Left kidney (tissue), 8 donors: ENCODE results near the gene NR2C1. TPM values are rescaled to one million over a fixed set of nuclear protein-coding genes. Genes with fewer than 3 reads are reported as not detected.
"Not testable (repeated sequence)": the region's sequence is repeated elsewhere in the genome, so short reads cannot be mapped to it uniquely, and the experiment has no call there.

Source experiments
- DNase-seq: peaks from one replicate; pipeline ENCODE4 v3.0.0-alpha.2; 2013
- long read RNA-seq, 8 donors: transcript quantifications; one replicate each; lab custom pipeline, GENCODE V29; 2026
- polyA plus RNA-seq: library from polyadenylated mRNA; unstranded; fragments of 120-200 nt; gene quantifications from one replicate; pipeline ENCODE4 v1.2.1, GENCODE V29; 2013; ENCODE audit not compliant: insufficient read length

The NR2C1 gene
- 102 TPM for polyA plus RNA-seq
- long read RNA-seq, donor 1, transcript NR2C1-212 (2 exons, 683 nt), result major isoform, 5 of 5 reads
- long read RNA-seq, donor 1, partial matches to known transcripts, result 0 of 5 reads
- long read RNA-seq, donor 1, other reads (novel, unspliced or antisense), result 0 of 5 reads
- long read RNA-seq, donor 2, full-length matches to known transcripts, result 8 of 13 reads
- long read RNA-seq, donor 2, partial matches to known transcripts, result 5 of 13 reads
- long read RNA-seq, donor 2, other reads (novel, unspliced or antisense), result 0 of 13 reads
- long read RNA-seq, donor 3, full-length matches to known transcripts, result 4 of 4 reads
- long read RNA-seq, donor 3, partial matches to known transcripts, result 0 of 4 reads
- long read RNA-seq, donor 3, other reads (novel, unspliced or antisense), result 0 of 4 reads
- long read RNA-seq, donor 4, partial matches to known transcripts, result 0 of 1 reads
- long read RNA-seq, donor 4, other reads (novel, unspliced or antisense), result 0 of 1 reads
- long read RNA-seq, donor 5, full-length matches to known transcripts, result 5 of 5 reads
- long read RNA-seq, donor 5, partial matches to known transcripts, result 0 of 5 reads
- long read RNA-seq, donor 5, other reads (novel, unspliced or antisense), result 0 of 5 reads
- long read RNA-seq, donor 6, full-length matches to known transcripts, result 3 of 8 reads
- long read RNA-seq, donor 6, partial matches to known transcripts, result 5 of 8 reads
- long read RNA-seq, donor 6, other reads (novel, unspliced or antisense), result 0 of 8 reads
- long read RNA-seq, donor 7, full-length matches to known transcripts, result 14 of 14 reads
- long read RNA-seq, donor 7, partial matches to known transcripts, result 0 of 14 reads
- long read RNA-seq, donor 7, other reads (novel, unspliced or antisense), result 0 of 14 reads
- long read RNA-seq, donor 8, partial matches to known transcripts, result 0 of 4 reads
- long read RNA-seq, donor 8, other reads (novel, unspliced or antisense), result 0 of 4 reads

- DNase-seq, result peak; percentile 94
Measured at GRCh38 chr12:95072900-95073697, at the start of gene NR2C1. TSS of gene NR2C1 (minus strand) at chr12:95073618. CDS start at chr12:95067384, 6,234 bp downstream.

- no peak for DNase-seq
Measured at GRCh38 chr12:95118788-95119179, 45.4 kb upstream of the NR2C1 start.

GRCh38 chr12:95118138-95118787 is 44.8 kb upstream of the NR2C1 start:
- DNase-seq, result no peak

GRCh38 chr12:95117178-95117599 is 43.8 kb upstream of the NR2C1 start:
- peak; percentile 80 for DNase-seq

DNA sequence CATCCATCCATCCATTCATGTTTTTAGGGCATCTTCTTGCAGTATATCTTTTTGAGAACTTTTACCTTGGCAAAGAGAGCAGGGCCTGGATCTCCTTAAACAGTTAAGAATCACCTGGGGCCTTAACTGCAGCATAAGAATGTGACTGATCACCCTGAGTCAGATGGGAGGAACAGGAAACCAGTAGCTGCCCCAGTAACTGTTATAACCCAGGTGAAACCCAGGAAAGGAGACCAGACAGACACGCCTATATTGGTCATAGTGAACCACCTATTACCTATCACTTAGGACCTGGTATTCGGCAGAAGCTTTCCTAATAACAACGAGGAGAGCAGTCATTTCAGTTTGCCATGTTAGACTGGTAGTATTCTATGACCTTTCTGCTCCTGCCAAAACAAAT is 43.4 kb upstream of the NR2C1 start:
- DNase-seq, result no peak

DNA sequence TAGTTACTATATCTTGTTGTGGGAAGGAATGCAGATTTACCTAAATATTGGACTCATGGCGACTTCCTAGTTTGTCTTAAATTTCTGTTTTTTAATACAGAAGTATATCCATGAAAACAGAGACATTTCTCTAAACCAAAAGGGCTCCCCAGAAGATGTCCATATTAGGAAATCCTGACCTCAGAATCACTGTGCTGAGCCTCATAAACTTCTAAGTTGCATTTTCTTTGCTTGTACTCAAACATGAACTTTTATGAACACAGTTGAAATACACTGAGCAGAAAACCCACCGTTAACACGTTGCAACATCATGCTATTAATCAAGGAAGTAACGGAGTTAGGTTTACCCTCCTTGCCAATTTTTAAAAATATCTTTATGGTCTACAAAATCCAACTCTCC is 42.9 kb upstream of the NR2C1 start:
- DNase-seq, result no peak

GRCh38 chr12:95115641-95116040 is 42.2 kb upstream of the NR2C1 start:
- DNase-seq, result no peak

DNA sequence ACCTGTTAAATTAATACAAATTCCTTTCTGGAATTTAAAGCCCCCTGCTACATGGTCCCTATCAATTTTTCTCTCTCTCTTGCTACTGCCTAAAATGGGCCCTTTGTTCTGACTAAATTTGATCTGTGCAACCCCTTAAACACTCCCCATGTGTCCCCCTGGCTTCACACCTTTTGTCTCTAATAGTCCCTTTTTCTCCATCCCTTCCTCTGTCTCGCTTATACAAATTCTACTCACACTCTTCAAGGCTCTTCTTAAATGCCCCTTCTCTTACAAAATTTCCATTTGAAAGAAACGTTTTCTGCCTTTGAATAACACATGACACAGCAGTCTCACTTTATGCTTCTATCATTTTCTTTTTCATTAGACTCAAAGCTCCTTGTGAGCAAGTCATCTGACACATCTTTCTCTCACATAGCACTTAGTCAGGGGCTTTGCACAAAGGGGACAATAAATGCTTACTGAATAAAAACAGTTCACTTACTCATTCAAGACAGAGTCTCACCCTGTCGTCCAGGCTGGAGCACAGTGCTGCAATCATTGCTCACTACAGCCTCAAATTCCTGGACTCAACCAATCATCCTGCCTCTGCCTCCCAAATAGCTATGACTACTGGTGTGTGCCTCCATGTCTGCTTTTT is 41.5 kb upstream of the NR2C1 start:
- no peak for DNase-seq

DNA sequence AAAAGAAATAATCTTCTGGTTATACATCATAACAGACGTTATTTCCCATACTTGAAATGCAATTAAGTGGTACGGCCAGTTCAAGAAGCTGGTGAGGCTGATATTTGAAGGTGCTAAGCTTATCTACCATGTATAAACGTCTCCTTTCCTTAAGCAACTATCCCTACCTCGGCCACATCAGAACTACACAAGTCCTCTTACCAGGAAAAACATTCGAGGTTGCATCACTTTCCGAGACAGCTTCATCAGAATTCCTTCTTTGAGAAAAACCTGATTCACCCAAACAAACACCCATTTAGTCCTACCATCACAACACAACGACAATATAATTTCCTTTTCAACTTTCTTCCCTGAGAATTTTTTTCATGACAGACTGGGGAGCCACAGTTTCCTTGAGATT is 33.9 kb upstream of the NR2C1 start:
- no peak for DNase-seq

DNA sequence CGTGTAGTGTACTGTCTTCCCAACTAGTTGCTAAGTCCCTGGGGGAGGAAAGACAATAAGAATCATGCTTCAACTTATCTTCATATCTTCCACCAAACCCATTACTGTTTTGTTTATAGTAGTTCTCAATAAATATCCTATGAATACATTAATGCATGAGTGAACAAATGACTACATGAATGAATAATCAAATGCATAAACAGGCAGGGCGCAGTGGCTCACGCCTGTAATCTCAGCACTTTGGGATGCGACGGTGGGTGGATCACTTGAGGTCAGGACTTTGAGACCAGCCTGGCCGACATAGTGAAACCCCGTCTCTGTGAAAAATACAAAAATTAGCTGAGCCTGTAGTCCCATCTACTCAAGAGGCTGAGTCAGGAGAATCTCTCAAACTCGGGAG is 32.1 kb upstream of the NR2C1 start:
- DNase-seq, result no peak

DNA sequence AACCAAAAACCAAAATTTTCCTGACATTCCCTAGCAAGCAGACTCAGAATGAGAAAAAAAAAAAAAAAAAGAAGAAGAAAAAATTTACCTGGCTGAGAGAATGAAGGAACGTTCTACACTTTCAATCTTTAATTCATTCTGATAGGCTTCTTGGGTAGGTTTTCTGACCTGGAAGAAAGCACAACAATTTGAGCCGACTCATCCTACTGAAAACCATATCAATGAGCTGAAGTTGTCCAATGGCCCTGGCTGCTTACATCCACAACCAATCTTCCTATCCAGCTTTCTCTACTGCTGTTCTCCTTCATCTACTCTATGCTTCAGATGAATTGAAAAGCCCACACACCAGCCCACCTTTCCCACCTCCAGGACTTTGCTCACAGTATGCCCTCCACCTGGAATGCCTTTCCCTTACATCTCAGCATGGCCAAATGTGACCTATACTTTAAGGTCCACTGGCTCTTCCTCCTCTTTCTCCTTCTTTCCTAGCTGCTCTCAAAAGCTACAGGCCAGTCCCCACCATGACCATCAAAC is 31.6 kb upstream of the NR2C1 start:
- no peak for DNase-seq

GRCh38 chr12:95102916-95103671 is 29.7 kb upstream of the NR2C1 start:
- DNase-seq, result no peak

DNA sequence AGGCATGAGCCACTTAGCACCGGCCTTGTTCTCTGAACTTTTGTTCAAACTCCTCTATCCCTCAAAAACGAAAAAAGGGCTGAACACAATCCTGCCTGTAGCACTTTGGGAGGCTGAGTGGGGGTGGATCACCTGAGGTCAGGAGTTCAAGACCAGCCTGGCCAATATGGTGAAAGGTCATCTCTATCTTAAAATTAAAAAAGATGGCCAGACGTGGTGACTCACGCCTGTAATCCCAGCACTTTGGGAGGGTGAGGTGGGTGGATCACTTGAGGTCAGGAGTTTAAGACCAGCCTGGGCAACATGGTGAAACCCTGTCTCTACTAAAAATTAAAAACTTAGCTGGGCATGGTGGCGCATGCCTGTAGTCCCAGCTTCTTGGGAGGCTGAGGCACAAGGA is 28.5 kb upstream of the NR2C1 start:
- DNase-seq, result not testable (repeated sequence)

DNA sequence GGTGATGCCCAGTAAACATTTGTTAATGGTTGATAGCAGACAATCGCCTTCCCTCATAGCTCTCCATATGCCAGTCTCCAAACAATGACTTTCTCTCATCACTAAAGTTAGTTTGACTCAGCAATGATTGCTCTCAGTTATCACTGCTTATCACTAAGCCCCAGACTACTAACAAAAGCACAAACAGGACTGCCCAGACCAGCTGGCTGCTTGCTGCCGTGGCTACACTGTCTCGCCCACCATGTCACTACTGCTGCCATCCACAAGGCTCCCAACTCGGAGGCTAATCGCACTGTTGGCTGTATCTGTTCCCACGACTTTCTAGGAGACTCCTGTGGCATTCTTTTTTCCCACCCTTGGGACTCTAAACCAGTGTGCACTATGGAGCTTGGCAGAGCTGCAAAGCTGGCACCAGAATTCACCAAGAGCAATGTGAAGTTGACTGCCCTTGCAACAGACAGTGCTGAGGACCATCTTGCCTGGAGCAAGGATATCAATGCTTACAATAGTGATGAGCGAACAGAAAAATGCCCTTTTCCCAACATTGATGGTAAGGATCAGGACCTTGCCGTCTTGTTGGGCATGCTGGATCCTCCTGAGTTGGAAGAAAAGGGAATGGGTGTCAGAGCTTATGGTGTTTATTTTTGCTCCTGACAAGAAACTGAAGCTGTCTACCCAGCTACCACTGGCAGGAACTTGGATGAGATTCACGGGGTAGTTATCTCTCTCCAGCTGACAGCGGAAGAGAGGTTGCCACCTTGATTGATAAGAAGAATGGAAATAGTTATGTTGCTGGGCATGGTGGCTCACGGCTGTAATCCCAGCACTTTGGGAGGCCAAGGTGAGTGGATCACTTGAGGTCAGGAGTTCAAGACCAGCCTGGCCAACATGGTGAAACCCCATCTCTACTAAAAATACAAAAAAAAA is 27.1 kb upstream of the NR2C1 start:
- no peak for DNase-seq

DNA sequence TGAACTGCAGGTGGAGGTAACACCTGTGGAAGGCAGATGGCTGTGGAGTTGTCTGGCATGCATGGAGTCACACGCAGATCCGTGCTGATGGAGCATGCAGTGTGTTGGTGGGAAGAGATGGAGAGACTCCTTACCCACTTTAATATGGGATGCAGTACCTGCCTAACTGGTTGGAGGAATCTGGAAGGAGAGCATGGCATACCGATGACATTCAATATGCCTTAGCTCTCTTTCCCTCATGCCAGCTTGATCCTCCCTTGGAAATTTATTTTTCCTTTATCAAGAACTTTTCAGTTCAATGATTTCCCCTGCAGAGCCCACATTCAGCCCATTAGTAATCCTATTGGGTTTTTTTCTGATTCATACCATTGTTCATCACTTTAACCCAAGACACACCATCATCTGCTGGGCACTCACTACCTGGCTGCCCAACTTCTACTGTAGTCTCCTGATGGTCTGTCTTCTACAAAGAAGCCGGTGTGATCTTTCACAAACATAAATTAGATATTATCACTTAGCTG is 25.9 kb upstream of the NR2C1 start:
- no peak for DNase-seq

DNA sequence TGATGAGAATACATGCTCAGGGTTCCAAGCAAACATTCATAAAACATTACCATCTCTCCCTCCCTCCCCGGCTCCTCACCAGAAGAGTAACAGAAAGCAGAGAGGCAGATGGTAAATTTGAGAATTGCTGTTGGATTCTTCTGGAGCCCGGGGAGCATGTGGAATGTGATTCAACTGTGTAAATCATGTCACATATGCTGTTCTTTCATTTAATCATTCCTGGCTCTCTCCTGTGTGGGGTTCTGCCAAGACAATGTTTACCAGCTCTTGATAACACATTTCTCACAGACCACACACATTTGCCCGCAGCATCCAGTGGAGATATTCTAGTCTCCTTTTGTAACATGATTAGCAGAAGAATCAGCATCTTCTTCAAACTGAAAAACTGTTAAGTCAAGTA is 23.4 kb upstream of the NR2C1 start:
- DNase-seq, result no peak

GRCh38 chr12:95096378-95096777 is 23.0 kb upstream of the NR2C1 start:
- no peak for DNase-seq

- not testable (repeated sequence) for DNase-seq
Measured at GRCh38 chr12:95095866-95096265, 22.4 kb upstream of the NR2C1 start.

GRCh38 chr12:95089462-95089861 is 16.0 kb upstream of the NR2C1 start:
- DNase-seq, result no peak
